Measurements from ENCODE around the gene RASGRF1.
"Not testable (repeated sequence)": the region's sequence is repeated elsewhere in the genome, so short reads cannot be mapped to it uniquely, and the experiment has no call there.

The RASGRF1 gene, protein sequence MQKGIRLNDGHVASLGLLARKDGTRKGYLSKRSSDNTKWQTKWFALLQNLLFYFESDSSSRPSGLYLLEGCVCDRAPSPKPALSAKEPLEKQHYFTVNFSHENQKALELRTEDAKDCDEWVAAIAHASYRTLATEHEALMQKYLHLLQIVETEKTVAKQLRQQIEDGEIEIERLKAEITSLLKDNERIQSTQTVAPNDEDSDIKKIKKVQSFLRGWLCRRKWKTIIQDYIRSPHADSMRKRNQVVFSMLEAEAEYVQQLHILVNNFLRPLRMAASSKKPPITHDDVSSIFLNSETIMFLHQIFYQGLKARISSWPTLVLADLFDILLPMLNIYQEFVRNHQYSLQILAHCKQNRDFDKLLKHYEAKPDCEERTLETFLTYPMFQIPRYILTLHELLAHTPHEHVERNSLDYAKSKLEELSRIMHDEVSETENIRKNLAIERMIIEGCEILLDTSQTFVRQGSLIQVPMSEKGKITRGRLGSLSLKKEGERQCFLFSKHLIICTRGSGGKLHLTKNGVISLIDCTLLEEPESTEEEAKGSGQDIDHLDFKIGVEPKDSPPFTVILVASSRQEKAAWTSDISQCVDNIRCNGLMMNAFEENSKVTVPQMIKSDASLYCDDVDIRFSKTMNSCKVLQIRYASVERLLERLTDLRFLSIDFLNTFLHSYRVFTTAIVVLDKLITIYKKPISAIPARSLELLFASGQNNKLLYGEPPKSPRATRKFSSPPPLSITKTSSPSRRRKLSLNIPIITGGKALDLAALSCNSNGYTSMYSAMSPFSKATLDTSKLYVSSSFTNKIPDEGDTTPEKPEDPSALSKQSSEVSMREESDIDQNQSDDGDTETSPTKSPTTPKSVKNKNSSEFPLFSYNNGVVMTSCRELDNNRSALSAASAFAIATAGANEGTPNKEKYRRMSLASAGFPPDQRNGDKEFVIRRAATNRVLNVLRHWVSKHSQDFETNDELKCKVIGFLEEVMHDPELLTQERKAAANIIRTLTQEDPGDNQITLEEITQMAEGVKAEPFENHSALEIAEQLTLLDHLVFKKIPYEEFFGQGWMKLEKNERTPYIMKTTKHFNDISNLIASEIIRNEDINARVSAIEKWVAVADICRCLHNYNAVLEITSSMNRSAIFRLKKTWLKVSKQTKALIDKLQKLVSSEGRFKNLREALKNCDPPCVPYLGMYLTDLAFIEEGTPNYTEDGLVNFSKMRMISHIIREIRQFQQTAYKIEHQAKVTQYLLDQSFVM (N-terminal part only)

DNA sequence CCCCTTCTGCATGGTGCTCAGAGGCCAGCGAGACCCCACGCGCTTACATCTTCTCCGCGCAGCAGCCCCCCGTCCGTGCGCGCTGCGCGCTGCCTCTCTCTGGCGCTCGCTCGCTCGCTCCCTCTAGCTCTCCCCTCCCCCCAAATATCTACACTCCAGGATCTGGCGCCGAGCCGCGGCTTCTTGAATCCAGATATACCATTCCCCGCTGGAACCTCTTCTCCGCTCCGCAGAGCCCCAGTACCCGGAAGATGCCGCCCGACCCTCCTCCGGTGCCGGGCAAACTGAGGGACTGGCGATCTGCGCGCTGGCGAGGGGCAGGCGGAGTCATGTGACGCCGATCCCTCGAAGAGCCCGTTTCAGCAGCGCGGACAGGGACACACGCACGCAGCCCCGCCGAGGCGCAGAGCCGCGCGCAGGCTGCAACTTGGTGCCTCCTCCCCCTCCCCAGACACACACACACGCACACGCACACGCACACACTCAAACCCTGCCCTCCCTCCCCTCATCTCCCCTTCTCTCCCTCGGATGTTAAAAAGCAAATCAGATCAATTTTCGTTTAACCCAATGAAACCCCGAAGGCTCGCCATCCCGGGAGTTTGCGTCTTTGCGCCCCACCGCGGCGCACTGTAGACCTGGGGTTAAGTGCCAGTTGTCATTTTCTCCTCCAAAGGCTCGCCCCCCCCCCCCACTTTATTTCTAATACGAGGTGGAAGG is at the start of gene RASGRF1:
TSS of gene RASGRF1 (minus strand) at position 294 of the 717 bp plus-strand sequence. CDS start at position 12, 282 bp downstream.
- no peak for DNase-seq

DNA sequence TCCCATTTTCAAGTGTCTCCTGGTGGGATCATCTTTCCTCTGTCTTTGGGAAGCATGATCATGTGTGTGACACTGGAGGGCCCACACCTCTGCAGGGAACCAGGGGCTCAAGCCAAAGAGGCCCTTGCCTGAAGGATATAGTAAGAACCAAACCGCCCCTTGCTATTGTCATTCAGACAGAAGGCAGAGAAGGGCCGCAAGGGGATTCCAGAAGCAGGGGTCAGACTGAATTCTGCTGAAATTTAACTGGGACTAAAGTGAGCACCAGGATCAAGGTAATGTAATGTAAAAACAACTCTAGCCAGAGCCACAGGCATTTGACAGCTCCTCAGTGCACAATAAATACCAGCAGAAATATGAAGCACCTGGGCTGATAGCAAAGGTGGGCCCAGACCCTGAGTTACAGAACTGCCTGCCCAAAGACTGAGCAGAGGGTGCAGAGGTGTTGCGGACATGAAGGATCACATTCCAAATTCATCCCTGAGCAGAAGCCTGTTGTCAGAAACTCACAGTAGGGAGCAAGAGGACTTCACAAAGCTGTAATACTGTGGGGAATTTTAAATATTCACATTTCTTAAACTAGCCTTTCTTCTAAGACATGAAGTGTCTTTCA is 46.0 kb upstream of the RASGRF1 start:
- no peak for DNase-seq

DNA sequence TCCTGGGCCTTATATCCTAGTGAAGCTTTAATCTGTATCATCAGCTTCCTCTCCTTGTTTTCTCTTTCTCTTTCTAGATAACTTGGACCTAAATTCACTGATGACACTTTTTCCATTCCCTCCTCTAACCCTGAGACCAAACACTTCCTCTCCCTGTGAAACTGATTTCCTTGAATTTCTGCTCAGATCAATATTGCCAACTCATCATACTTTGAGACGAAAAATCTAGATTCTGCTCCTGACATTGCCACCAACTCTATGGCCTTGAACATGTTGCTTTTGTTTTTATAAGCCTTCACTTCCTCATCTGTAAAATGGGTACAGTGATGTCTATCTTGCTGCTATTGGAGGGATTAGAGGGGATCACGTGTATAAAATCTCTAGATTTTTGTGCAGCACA is 42.7 kb upstream of the RASGRF1 start:
- no peak for DNase-seq

DNA sequence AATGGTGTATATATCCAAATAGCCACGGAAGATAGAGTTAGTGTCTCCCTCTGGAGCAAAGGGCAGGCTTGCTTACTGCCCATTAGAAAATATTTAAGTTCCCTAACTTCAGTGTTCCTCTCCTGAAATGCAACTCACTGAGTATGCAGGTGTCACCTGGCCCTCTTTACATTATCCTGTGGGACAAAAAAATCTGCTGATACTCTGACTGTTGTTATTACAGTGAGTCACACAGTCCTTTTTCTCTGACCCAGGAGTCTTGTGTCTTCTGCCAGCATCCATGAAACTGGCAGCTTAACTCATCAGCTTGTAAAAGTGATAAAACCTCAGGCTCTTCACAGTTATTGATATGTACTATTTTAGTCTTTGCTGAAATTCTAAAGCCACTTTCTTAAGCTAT is 42.2 kb upstream of the RASGRF1 start:
- DNase-seq = no peak

DNA sequence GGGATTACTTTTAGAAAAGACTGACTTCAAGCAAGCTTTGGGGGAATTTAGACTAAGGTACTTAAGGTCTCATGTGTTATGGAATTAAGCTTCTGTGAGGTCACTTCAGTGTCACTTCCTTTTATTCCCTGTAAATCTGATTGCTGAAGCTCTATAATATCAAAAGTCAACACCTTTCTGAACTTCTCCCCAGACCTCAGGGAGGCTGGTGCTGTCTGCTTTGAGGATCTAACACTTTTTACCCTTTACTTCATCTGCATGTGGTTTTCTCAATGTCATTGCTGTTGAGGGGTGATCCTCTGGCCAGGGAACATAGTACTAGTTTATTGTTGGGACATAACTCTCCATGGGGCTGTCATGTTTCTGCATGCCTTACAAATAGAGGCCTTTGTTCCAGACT is 41.8 kb upstream of the RASGRF1 start:
- no peak for DNase-seq

DNA sequence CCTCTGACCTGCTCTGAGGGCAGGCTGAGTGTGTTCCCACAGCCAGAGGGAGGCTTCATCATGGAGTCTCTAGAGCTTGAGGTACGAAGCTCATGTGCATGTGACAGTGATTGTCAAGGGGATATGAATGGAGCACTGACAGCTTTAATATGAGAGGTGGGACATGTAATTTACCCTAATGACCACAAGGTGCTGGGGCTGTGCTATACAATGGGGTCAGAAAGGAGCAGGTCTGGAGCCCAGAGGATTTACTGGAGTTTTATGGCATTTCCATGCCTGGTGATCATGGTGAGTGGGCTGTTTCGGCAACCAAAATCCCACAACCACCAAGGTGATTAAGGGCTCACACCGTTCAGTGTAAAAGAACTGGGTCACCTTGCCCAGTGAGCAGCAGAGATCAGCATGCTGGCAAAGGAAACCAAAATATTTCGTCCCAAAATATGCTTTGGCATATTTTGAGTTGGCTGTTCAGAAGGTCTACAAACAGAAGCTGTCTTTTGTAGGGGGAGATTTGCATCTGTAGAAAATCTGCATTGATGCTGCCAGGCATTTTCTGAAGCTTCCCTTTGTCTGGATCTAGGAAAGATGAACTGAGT is 40.1 kb upstream of the RASGRF1 start:
- no peak for DNase-seq

DNA sequence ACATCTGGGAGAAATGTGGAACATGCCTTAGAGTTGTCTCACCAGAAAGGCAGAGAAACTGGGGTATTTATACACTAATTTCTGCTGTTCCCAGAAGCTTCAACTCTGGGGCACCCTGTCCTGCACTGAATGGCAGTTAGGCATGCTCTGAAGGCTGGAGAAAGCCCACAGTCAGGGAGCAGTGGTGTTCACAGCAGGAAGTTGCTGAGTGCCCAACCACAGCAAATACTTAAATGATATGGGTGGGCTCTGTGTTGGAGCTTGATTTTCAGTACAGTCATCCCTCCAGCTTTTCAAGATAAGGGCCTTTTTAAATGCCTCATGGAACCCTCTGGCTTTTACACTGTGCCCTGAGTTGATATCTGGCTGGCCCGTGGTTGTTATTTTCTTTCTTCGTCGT is 38.7 kb upstream of the RASGRF1 start:
- DNase-seq = no peak

DNA sequence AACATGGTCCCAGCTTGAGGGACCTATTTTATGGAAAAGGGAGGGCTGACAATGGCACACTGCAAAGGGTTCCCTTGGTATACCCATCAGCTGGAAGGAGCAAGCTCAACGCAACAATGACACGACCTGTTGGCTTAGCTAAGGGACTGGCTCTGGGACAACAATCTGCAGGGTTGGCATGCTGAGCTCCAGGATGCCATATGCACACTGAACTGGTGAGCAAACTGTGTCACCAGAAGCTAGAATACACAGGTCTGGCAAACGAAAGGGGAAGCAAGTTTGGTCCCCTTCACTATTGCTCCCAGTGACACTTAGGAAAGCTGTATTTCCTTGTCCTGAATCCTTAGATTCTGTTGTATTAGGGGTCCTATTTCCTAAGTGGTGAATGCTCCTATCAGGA is 38.0 kb upstream of the RASGRF1 start:
- no peak for DNase-seq

DNA sequence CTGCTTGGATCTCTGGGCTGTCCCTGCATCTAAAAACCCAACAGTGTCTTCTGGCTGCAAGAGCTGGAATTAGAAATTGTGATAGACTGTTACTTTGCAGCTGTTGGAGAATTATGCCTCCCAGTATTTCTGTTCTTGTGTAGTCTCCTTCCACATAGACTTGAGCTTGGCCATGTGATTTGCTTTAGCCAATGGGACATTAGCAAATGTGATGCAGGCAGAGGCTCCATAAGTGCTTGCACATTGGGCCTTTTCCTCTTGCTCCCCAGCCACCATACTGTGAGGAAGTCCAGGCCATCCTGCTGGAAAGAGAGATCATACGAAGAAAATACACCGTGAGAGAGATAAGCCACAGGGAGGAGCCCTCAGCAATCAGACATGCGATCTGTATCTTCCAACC is 33.8 kb upstream of the RASGRF1 start:
- no peak for DNase-seq

DNA sequence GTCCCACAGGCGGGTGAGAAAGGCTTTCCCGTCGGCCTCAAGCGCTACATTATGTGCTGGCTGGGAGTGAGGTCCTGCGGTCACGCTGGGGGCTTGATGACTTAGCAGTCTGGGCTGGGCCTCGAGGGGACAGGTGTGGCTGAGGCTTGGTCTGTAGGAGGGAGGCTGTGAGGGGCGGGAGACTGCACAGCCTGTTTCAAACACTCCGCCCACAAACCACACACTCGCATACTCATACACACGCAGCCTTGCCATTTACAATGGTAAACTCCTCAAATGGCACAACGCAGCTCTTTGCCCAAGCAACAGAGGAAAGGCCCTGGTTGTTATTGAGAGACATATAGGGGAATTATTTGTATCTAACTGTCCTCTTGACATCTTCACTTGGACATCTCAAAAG is 32.4 kb upstream of the RASGRF1 start:
- DNase-seq = no peak

DNA sequence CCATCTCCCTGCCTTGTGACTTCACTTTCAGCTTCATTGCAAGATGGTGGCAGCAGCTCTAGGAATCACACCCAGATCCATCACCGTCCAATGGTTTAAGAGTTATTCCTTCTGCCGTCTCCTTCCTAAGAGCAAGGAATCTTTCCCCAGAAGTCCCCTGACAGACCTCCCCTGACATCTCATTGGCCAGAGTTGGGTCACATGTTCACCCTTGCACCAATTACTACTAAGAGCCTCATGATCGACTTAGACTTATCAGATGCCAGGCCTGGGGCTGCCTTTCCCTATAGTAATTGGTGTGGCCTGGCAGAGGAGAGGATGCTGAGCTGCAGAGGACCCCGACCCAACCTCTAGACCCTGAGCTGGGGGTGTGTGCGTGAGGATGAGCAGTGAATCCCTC is 31.8 kb upstream of the RASGRF1 start:
- DNase-seq = no peak

DNA sequence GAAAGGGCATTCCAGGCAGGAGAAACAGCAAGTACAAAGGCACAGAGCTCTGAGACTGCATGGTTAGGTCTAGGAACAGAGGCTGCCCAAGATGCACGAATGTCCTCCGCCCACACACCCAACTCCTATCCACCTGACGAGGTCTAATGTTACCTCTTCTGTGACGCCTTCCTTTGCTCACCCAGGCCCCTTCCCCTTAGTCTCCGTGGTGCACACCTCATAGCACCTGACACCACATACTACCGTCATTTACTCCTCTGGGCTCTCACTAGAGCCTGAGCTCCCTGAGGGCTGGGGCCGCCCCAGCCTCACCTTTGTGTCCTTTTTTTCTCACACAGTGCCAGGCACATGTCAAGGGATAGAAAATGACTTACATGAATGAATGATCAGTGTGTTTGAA is 31.0 kb upstream of the RASGRF1 start:
- no peak for DNase-seq

DNA sequence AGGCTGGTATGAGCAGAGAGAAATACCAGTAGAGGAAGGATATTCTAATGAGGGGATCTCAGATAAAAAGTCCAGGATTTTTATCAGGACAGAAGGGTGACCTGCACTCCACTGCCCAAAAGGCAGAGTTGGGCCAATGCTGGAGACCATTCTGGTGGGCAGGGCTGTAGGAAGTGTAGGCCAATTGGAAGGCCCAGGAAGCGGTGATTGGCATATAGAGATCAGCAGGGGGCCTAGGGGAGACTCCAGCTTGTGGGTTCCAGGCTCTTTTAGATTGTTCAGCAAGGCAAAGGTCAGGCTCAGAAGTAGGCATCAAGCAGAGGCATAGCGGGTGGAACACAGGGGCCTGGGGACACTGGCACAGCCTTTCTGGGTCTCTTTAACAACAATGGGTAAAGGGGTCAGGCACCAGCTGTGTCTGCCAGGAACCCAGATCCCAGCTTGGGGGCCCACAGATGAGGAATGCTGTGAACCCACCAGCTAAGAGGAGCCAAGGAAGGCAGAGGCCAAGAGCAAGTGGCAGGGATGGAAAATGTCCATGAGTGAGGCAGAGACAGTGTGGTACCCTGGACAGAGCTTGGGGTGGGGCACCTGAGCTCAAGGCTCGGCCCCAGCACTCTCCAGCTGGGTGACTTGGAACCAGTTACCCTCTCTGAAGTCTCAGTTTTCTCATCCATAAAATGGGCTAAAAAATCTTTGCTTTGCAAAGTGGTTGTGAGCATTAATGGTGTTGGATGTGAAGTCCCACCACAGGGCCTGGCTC is 27.0 kb upstream of the RASGRF1 start:
- DNase-seq = no peak

DNA sequence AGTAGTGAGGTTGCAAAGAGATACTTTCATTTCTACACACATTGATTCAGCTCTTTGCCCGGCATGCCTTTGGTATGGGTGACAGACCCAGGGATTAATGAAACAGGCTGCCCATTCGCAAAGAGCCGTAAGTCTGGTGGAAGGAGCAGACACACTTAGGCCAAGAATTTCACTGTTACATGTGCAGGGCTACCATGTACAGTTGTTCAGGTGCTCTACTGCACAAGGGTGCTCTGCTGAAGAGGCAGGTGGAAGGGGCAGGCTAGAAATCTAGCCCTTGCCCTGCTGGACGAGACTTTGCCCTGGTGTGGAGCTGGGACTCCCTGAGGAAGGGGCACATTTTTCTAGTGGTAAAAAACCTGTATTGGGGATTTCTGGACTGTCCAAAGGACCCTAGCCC is 26.2 kb upstream of the RASGRF1 start:
- DNase-seq = no peak

DNA sequence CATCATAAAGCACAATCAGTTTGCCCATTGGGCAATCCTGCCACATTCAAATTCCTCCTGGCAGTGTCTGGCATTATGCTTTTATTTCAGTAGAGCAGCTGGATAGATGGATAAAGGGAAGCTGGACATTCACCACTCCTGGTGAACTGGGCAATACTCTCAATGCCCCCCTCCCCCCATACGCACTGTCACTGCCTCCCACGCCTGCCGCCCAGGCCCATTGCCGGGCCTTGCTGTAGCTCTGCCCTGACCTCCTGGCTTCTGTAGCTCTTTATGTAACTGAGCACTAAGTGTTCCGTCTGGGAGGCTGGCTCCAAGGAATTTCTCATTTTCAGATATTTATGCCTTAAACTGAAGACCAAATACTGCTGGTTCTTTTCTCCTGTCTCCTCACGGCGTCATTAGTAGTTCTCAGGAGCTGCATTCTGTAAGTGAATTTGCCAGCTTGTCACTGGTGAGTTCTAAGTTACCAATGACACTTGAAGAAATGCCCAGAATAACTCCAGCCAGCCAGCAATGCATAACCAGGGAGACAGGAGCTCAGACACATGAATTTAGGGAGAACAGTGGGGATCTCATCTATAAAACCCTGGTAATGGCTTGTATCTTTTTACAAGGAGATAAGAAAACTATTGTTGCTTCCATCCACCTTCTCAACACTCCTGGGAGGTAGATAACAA is 25.5 kb upstream of the RASGRF1 start:
- DNase-seq = no peak

DNA sequence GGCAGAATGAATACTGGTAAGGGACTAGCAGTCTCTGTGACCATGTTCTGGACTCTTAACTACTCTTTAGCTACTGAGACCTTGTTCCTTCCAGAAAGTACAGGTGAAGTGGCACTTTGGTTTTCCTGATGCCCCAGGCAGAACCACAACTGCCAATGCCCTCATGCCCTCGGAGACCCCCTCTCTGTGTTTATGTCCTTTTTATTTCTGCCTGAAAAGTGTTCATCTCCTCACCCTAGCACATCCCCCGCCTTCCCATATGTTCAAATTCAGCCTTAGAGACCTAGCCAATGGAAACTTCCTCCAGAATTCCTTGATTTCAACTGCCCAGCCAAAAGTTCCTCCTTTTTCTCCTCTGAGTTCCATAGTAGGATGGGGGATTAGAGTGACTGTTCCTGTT is 23.3 kb upstream of the RASGRF1 start:
- no peak for DNase-seq

DNA sequence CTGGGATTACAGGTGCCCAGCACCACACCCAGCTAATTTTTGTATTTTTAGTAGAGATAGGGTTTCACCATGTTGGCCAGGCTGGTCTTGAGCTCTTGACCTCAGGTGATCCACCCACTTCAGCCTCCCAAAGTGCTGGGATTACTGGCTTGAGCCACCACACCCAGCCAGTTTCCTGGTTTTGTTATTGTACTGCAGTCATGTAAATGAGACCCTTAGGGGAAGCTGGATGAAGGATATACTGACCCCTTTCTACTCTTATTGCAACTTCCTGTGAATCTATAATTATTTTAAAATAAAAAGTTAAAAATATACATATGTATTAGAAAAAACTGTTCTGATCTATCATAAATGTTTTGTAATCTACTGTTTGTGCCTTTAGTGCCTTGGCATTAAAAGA is 20.8 kb upstream of the RASGRF1 start:
- not testable (repeated sequence) for DNase-seq

DNA sequence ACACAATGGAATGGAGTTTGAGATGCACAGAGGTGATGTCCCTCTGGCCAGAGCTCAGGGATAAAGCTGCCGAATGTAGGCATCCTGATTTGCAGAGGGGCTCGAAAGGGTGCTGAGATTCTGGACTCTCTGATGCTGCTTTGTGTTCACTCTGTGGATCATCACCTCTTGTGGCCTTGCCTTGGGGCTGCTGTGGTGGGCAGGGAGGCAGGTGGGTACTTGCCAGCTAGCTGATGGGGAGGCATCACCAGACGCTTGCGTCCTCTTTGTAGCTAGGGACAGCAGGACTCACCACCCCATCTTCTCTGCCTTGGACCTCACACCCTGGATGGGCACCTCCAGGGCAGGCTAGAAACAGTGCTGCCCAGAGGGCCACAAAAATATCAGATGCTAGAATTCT is 14.6 kb upstream of the RASGRF1 start:
- no peak for DNase-seq

DNA sequence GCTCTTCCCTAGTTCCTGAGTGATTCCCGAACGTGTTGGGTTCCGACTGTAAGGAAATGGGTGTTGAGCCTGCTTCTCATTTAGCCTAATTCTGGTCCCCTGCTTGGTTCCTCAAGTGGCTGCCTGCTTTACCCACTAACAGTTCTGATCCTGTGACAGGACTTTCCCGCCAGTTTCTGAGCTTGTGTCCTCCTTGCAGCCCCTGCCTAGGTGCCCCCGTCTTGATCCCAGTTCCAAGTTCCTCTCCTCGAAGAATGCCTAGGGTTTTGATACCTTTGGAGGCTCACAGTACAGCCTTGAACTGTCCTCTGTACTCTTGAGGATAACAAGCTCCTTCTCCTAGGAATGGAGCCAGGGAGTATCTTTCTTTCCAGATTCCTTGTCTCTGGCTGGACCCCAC is 12.0 kb upstream of the RASGRF1 start:
- DNase-seq = no peak

DNA sequence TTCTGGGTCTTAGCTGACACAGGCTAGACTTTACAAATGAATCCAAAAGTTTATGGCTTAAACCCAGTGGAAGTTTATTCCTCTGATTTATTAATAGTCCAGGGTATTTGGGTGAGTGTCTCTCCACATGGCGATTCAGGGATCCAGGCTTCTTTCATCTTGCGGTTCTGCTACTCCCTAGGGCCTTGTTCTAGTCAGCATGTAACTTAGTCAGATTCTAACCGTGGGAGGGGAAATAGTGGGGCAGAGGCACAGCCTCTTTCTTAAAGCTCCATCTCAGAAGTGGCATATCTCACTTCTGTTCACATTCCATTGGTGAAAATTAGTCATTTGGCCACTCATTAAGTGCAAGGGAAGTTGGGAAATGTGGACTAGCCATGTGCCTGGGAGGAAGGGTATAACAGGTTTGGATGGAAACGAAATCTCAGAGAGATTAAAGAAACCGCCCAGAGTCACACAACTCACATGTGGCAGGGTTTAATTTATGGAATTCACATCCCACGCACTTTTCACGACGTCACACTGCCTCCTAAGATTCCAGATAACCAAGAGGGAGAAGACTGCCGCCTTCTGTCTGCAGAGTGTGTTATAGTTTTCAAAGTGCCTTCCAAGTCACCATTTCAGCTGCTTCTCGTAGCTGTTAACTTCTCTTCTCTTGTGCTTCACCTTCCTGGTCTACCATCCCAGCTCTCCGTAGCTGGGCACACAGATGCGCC is 11.4 kb upstream of the RASGRF1 start:
- DNase-seq = no peak

All from NCI-H524 treated with DMSO at 0.1 percent for 48 hours (cell line).